Epidermal melanocyte (primary cell): ENCODE results near the gene PRDX6.
"Not testable (repeated sequence)": the region's sequence is repeated elsewhere in the genome, so short reads cannot be mapped to it uniquely, and the experiment has no call there.

ENCODE experiments used
- DNase-seq: peaks from one replicate; pipeline ENCODE4 v3.0.0; 2011; ENCODE audit warnings: low spot score; ENCODE audit not compliant: insufficient read length

PRDX6 gene

GRCh38 chr1:173496757-173497320 lies 19.7 kb downstream of the PRDX6 start:
- DNase-seq = no peak

GRCh38 chr1:173499729-173500128 lies 22.6 kb downstream of the PRDX6 start:
- DNase-seq = no peak

- DNase-seq = no peak
Observed at GRCh38 chr1:173502104-173502503, 25.0 kb downstream of the PRDX6 start.

GRCh38 chr1:173503391-173503790 lies 26.3 kb downstream of the PRDX6 start:
- DNase-seq = no peak

DNA sequence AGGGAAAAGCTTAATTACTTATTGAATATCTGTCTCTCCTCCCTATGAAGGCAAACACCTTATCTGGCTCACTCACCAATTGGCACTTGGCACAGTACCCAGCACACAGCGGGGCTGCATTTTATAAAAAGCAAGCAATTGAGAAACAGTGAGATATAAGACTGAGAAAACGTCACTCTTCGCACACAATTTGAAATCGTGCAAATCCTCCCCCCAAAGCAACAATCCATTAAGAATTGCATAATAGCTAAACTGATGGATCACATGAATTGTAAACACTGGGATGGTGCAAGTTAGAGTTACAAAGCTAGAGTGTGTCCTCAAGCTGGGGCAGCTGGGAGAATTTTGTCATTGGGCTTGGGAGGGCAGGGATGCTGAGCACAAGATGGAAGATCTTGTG lies 27.1 kb downstream of the PRDX6 start:
- DNase-seq = no peak

- DNase-seq = no peak
Observed at GRCh38 chr1:173505391-173505790, 28.3 kb downstream of the PRDX6 start.

DNA sequence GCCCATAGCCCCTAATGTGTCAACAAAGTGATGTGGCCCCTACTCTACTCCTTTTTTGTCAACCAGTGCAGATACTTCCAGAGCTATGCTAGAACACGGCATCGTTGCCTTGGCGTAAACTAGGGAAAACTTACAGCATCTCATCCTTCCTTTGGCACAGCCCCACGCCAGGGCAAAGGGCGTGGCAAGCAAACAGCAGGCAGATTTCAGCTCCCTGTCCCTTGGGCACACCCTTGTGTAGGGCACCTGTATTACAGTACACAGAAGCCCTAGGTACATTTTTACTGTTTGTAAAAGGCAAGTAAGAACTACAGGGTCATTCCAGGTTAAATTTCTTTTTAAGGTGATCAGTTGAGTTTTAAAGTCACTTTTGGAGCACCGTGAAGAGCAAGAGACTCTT lies 29.3 kb downstream of the PRDX6 start:
- DNase-seq = no peak

DNA sequence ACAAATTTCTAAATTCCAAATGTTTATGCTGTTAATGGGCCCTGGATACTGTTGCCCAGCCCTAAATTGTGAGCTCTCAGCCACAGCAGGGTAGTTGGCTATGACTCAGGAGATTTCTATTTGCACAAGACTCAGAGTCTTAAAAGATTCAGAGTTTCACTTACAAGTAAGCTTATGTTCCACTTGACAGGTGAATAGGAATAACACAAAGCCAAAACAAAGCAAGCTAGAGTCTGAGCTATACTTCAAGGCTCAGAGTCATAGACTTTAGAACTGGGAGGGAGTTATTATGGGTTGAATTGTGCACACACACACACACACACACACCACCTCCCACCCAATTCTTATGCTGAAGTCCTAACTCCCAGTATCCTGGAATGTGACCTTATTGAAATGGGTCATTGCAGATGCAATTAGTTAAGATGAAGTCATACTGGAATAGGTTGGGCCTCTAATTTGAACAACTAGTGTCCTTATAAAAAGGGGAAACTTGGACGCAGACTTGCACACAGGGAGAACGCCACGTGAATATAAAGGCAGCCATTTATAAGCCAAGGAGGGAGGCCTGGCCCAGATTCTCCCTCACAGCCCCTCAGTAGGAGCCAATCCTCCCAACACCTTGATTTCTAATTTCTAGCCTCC lies 30.2 kb downstream of the PRDX6 start:
- no peak for DNase-seq

DNA sequence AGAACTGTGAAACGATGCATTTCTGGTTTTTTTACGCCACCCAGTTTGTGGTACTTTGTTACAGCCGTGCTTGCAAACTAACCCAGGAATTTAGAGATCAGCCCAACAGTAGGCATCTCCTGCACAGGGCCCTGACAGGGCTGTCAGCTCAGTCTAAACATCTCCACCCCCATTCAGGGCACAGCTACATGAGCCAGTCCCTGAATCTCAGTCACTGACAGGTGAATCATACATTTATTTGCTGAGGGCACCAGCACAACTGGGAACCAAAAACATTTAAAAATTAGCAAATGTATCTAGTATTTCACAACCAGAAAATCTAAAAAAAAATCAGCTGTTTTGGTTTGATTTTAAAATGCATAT lies 30.7 kb downstream of the PRDX6 start:
- DNase-seq = no peak

DNA sequence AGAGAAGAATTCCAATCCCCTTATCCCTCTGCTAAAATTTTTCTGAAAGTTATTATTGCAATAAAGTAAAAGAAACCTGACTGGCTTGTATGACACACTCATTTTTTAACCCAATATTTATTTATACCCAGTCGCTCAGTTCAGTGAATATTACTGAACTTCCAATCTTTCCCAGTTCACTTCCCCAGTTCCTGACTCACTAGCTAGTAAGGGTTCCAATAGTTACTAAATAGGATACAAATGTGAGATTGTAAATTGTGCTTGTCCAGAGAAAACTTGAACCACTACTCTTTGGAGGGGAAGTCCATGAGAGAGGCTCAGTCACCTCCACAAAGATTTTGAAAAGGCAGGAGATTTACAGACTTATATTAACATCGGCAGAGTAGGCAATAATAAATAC lies 31.4 kb downstream of the PRDX6 start:
- DNase-seq = no peak

DNA sequence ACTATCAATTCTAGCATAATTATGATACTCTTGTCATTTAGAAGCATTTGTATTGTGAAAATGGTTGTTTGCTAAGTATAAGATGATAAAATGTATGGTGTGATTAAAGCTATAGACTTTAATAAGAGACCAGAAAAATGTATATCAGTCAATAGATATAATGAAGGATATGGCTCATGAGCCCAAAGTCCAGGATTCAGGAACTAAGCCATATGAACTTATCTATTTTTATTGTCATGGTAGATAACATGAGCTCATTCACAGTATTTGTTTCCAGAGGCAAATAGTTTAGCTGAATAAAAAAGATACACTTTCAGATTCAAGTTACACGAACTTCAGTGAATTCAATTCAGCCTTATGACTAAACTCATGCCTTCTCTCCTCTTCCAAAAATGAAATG lies 32.7 kb downstream of the PRDX6 start:
- DNase-seq = no peak

DNA sequence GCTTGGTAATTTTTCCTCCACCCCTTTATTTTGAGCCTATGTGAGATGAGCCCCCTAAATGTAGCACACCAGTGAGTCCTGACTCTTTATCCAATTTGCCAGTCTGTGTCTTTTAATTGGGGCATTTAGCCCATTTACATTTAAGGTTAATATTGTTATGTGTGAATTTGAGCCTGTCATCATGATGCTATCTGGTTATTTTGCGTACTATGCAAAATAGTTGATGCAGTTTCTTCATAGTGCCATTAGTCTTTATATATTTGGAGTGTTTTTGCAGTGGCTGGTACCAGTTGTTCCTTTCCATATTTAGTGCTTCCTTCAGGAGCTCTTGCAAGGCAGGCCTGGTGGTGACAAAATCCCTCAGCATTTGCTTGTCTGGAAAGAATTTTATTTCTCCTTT lies 37.4 kb downstream of the PRDX6 start:
- not testable (repeated sequence) for DNase-seq

DNA sequence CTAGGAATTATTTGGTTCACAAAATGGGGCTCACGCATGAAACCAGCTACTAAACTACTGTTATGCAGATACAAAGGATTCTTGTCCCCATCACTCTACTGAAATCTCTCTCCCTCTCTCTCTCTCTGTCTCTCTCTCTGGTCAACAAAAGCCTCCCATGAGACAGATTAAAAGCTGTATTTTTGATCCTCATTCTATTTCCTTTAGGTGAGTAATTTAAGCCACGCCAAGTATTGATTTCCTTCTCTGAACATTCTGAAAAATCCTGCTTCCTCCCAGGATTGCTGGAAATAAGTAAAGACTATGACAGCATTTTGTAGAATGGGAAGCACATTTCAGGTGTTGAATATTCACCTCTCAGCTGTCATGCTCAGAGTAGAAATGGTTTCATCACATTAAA lies 43.7 kb downstream of the PRDX6 start:
- no peak for DNase-seq

- no peak for DNase-seq
Observed at GRCh38 chr1:173523329-173523728, 46.2 kb downstream of the PRDX6 start.

DNA sequence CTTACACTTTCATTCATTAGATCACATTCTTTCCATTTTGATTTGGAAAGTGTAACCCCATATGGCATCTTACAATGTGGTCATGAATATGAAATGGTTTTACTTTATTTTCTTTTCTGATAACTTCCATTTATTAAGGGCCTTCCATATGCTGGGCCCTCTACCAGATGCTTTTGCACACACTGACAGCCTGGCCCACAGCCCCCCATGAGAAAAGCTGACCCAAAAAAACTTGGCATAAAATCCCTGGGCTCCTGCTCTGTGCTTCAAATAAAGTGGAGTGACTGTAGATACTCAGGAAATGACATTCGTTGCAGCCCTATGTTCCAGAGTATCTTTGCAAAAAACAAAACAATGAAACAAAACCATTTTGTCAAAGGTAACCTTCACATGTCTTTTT lies 48.8 kb downstream of the PRDX6 start:
- no peak for DNase-seq

- DNase-seq = no peak
Observed at GRCh38 chr1:173527151-173527826, 50.2 kb downstream of the PRDX6 start.

DNA sequence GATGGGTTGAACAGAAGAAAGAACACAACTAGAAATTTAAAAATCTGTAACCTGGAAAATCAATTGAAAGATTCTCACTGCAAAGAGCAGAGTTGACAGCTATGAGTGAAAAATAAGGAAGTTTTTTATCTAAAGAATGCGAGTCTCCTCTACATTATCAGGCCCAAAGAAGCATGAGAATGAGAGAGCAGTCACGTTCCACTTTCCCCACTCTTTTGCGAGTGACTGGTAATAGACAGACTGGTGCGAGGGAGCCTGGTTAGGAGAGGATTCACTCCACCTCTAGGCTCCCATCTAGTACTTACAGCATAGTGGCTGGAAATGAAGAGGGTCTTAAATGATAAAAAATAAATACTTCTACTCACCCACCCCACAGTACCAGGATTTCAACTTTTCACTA lies 52.0 kb downstream of the PRDX6 start:
- no peak for DNase-seq

DNA sequence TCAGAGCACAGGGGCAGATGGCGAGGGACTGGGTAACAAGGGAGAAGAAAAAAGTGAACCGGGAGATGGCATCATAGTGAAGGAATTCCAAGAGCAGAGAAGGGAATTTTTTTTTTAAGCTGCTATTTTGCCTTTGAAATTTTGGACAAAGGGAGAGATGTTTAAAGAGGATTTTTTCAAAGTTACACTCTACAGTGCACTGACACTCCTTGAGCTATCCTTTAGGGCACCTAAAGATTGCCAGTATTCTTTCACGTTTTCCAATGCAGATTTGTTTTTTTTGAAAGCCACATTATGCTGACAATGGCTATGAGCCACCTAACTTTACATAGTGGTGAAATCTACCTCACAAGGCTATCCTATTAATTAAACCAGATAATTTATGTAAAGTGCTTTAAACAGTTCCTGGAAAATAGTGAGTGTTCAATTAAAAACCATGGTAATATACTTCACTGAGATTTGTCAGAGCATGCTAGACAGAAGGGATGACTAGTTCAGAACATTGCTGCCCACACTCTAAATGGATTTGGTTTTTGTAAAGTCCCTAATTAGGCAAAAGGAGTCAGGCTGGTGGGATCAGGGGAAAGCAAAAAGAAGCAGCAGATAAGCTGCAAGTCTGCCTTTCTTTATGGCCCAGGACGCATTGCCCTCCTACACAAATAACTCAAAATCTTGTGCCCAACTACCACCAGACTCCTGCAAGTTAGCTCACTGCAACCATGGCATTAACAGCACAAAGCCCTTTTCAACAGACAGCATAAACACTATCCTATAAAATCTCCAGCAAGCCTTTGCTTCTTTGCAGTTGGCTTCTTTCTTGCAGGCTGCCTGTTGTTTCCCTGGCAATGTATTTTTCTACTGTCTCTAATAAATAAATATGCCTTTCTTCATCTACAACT lies 53.9 kb downstream of the PRDX6 start:
- no peak for DNase-seq

- DNase-seq = no peak
Observed at GRCh38 chr1:173532237-173532636, 55.1 kb downstream of the PRDX6 start.

DNA sequence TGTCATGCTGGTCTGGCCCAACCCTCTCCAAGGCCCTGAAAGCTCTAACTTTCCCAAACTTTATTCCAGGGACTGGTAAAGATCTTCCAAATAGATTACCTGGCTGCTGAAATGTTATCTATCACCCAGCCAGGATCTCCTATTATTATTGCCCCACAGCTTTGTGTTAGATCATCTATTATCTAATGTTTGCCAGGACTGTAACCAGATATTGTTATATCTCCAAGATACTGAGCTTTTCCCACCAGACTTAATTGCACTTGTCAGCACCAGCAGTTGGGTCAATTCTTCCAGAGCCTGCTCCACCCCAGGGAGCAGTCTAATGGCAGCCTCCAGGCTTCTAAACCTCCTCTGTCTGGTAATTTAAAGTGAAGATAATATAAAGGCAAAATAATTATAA lies 59.1 kb downstream of the PRDX6 start:
- no peak for DNase-seq
